HG03457 (cell line): ENCODE measurements around the gene VPS52.

ENCODE experiments used
- ATAC-seq: cut with Tn5 transposase; IDR thresholded peaks from one replicate; pipeline ENCODE4 v1.9.1; 2021; ENCODE audit warnings: moderate number of reproducible peaks; ENCODE audit not compliant: unreplicated experiment

Gene VPS52

GRCh38 chr6:33212857-33213165, 58.9 kb downstream of the VPS52 start:
- no peak for ATAC-seq

- no peak for ATAC-seq
These were observed 59.8 kb downstream of the VPS52 start for GRCh38 chr6:33211666-33212422.

GRCh38 chr6:33211136-33211535, 60.5 kb downstream of the VPS52 start:
- no peak for ATAC-seq

GRCh38 chr6:33209856-33210255, 61.8 kb downstream of the VPS52 start:
- no peak for ATAC-seq

- ATAC-seq: no peak
These were observed 63.3 kb downstream of the VPS52 start, which contains the start of gene RING1 for GRCh38 chr6:33208091-33208967. RING1 (plus strand) TSS chr6:33208500; CDS start chr6:33208823, 323 bp downstream.

- no peak for ATAC-seq
These were observed 64.1 kb downstream of the VPS52 start for GRCh38 chr6:33207552-33208090.

- no peak for ATAC-seq
These were observed 64.7 kb downstream of the VPS52 start for GRCh38 chr6:33206864-33207551.

GRCh38 chr6:33206027-33206863, 65.4 kb downstream of the VPS52 start:
- ATAC-seq: no peak

- no peak for ATAC-seq
These were observed 66.3 kb downstream of the VPS52 start for GRCh38 chr6:33205191-33206026.

GRCh38 chr6:33204415-33205190, 67.1 kb downstream of the VPS52 start, which contains the start of gene HSD17B8:
HSD17B8 (plus strand) TSS chr6:33204655; CDS start chr6:33204669, 14 bp downstream.
- ATAC-seq: peak; percentile 38

GRCh38 chr6:33204165-33204414, 67.6 kb downstream of the VPS52 start:
- ATAC-seq: no peak

GRCh38 chr6:33203443-33204164, 68.1 kb downstream of the VPS52 start:
- ATAC-seq: no peak

- no peak for ATAC-seq
These were observed 68.9 kb downstream of the VPS52 start for GRCh38 chr6:33202799-33203198.

GRCh38 chr6:33201935-33202334, 69.7 kb downstream of the VPS52 start:
- ATAC-seq: no peak

- ATAC-seq: no peak
These were observed 70.5 kb downstream of the VPS52 start for GRCh38 chr6:33201147-33201545.
